GM12878 (cell line): ENCODE results near the gene EEF1B2. TPM values are rescaled to one million over a fixed set of nuclear protein-coding genes. Genes with fewer than 3 reads are reported as not detected.

Source experiments
- ATAC-seq: fragments of 200-7000 bp; cut with Tn5 transposase; 3 replicates; pipeline ENCODE4 v1.9.1; 2020; ENCODE audit warnings: mild to moderate bottlenecking, moderate library complexity
- BruUV-seq: library from RNA; stranded (reverse); fragments of 400-500 nt; replicated peaks from 2 replicates; lab custom pipeline; 2021; lab: Mats Ljungman, UMichigan
- CTCF ChIA-PET: fragments of 300-600 bp; sonication (Branson Sonifier 250); formaldehyde crosslinking; extraction: SDS; loops from one replicate; lab custom pipeline; 2021; ENCODE audit warnings: inconsistent platforms; lab: Yijun Ruan, JAX
- POLR2A ChIA-PET: fragments of 350-600 bp; formaldehyde crosslinking; extraction: SDS; loops from one replicate; lab custom pipeline; 2021; ENCODE audit warnings: inconsistent platforms; lab: Charles Lee
- RAD21 ChIA-PET: fragments of 300-600 bp; sonication (Branson Sonifier 250); formaldehyde crosslinking; loops from one replicate; lab custom pipeline; 2023; ENCODE audit warnings: antibody characterized with exemption; ENCODE audit not compliant: unreplicated experiment; lab: Charles Lee
- SMC1A ChIA-PET: fragments of 300-600 bp; sonication (Branson Sonifier 250); formaldehyde crosslinking; loops from one replicate; lab custom pipeline; 2023; ENCODE audit not compliant: unreplicated experiment, uncharacterized antibody; lab: Charles Lee
- DNase-seq: peaks from one replicate; pipeline ENCODE4 v3.0.0-alpha.2; 2011; ENCODE audit warnings: low read depth, low spot score
- FAIRE-seq: peaks from 3 replicates; lab custom pipeline; 2011; peaks lifted over from hg19 to GRCh38; lab: Jason Lieb, UNC
- H2AFZ ChIP-seq: 2 replicates; pipeline ENCODE4 v1.6.0; 2011; ENCODE audit warnings: low read depth, low read length, control low read depth; ENCODE audit not compliant: control insufficient read depth
- H3K27ac ChIP-seq: 2 replicates; pipeline ENCODE4 v1.5.1; 2011; ENCODE audit warnings: control low read depth; ENCODE audit not compliant: control insufficient read depth, insufficient read depth
- H3K27me3 ChIP-seq, 2 experiments: replicated peaks in 1 of 2; 2 replicates each; pipeline versions ENCODE4 v1.6.0 to v1.6.1; 2011; ENCODE audit warnings: low read length in 1 of 2; ENCODE audit not compliant: control insufficient read depth in 2 of 2, insufficient read depth in 2 of 2
- H3K36me3 ChIP-seq, 2 experiments: 2 replicates each; pipeline ENCODE4 v1.5.1; 2011; ENCODE audit warnings: low read length in 1 of 2; ENCODE audit not compliant: control insufficient read depth in 2 of 2, insufficient read depth in 2 of 2
- H3K4me1 ChIP-seq: 2 replicates; pipeline ENCODE4 v1.6.1; 2011; ENCODE audit warnings: mild to moderate bottlenecking, low read length, moderate library complexity, mixed read lengths; ENCODE audit not compliant: control insufficient read depth, insufficient read depth
- H3K4me2 ChIP-seq: 2 replicates; pipeline ENCODE4 v1.6.0; 2011; ENCODE audit warnings: control low read depth; ENCODE audit not compliant: control insufficient read depth, insufficient read depth
- H3K4me3 ChIP-seq: fragments of 200-600 bp; sonication (generic); 2 replicates; pipeline ENCODE4 v1.5.1; 2016
- H3K79me2 ChIP-seq: 2 replicates; pipeline ENCODE4 v1.6.0; 2011; ENCODE audit warnings: low read length; ENCODE audit not compliant: control insufficient read depth, insufficient read depth
- H3K9ac ChIP-seq: 2 replicates; pipeline ENCODE4 v1.8.0; 2011; ENCODE audit warnings: low read length, control low read depth, mixed read lengths; ENCODE audit not compliant: control insufficient read depth, insufficient read depth
- H3K9me3 ChIP-seq: replicated peaks from 3 replicates; pipeline ENCODE4 v1.5.1; 2011; ENCODE audit warnings: mild to moderate bottlenecking, low read length; ENCODE audit not compliant: control insufficient read depth, insufficient read depth
- H4K20me1 ChIP-seq: 2 replicates; pipeline ENCODE4 v1.6.0; 2011; ENCODE audit not compliant: control insufficient read depth, insufficient read depth
- CHD1 ChIP-seq: IDR thresholded peaks from 2 replicates; pipeline ENCODE4 v1.6.1; 2012; ENCODE audit warnings: low read depth, low read length, improper control_type of control experiment
- ELK1 ChIP-seq: IDR thresholded peaks from 2 replicates; pipeline ENCODE4 v1.6.1; 2012; ENCODE audit warnings: low read depth, low read length, improper control_type of control experiment
- ESRRA ChIP-seq: IDR thresholded peaks from 2 replicates; pipeline ENCODE4 v1.6.1; 2012; ENCODE audit warnings: mild to moderate bottlenecking, low read length, improper control_type of control experiment
- LARP7 ChIP-seq: fragments of 450-650 bp; IDR thresholded peaks from 2 replicates; pipeline ENCODE4 v1.6.1; 2017; ENCODE audit warnings: mild to moderate bottlenecking
- YBX1 ChIP-seq: fragments of 450-650 bp; IDR thresholded peaks from 2 replicates; pipeline ENCODE4 v1.6.1; 2016; ENCODE audit warnings: antibody characterized with exemption
- ZNF592 ChIP-seq: fragments of 450-650 bp; IDR thresholded peaks from 2 replicates; pipeline ENCODE4 v1.6.1; 2017; ENCODE audit warnings: mild to moderate bottlenecking, moderate library complexity
- WGBS: methylation state at CpG from one replicate; pipeline ENCODE4 v1.1.6; 2016; ENCODE audit warnings: low lambda C conversion rate; ENCODE audit not compliant: insufficient replicate concordance, insufficient coverage; ENCODE audit errors: missing lambda C conversion rate; 5-methylcytosine and 5-hydroxymethylcytosine counted together
- in situ Hi-C: fragments of 300-500 bp; cut with MboI; formaldehyde crosslinking; loops from 9 replicates; pipeline ENCODE4 v1.14.3; 2018; ENCODE audit warnings: mixed read lengths
- intact Hi-C: fragments of 100-400 bp; cut with micrococcal nuclease; formaldehyde crosslinking; loops from one replicate; pipeline ENCODE4 v1.14.2; 2022; ENCODE audit not compliant: unreplicated experiment
- polyA plus RNA-seq, 11 experiments: library from polyadenylated mRNA; depleted of rRNA in 4 of 11; unstranded in 6 of 11; stranded (reverse) in 5 of 11; fragments of >200 nt; fragmentation: Nextera tagmentation in 4 of 11; fragmentation: Illumina TruSeq in 1 of 11; extraction: Ambion mirVana in 4 of 11; extraction: Trizol in 1 of 11; gene quantifications; 1 replicate in 1 of 11; 2 replicates in 10 of 11; pipeline versions ENCODE4 v1.2.1 to v1.2.3, GENCODE V29; 2011 to 2016; ENCODE audit warnings: inconsistent platforms in 2 of 11, missing spikeins in 2 of 11, low read depth in 1 of 11
- total RNA-seq, 4 experiments: library from RNA; depleted of rRNA in 3 of 4; stranded (reverse); fragments of >200 nt in 3 of 4; fragmentation: Illumina TruSeq in 1 of 4; extraction: Trizol in 1 of 4; gene quantifications; 2 replicates each; pipeline versions ENCODE4 v1.2.1 to v1.2.3, GENCODE V29; 2013 to 2021

Gene EEF1B2
- total and polyA plus RNA-seq, 10 of the 15 experiments (the other 5 are each of a cell fraction or from before 2014, with no cell fraction given): 719 to 2,110 (median 1,232) TPM

- SMC1A ChIA-PET: no interaction called here
- H3K9me3 ChIP-seq: no peaks in the 10 kb centered on the region
- no peak overlapping the region for H3K4me2 ChIP-seq
- no peak overlapping the region for H3K4me3 ChIP-seq
- no peak overlapping the region for H3K27ac ChIP-seq
- WGBS: 70% methylated on average over 3 of the region's 4 CpGs
- ATAC-seq (no peak), FAIRE-seq (no peak), DNase-seq (no peak)
- no peaks in the 10 kb centered on the region for H3K79me2 ChIP-seq
- no peak overlapping the region for H2AFZ ChIP-seq
- POLR2A ChIA-PET: interaction anchor here (0.7 kb wide), 1 partner anchor 133 kb away, joined by 3 read pairs; no protein-coding TSS in a partner anchor
- RAD21 ChIA-PET: no interaction called here
- H3K4me1 ChIP-seq: no peaks in the 10 kb centered on the region
- in situ Hi-C loops: no loop called here
- CTCF ChIA-PET: no interaction called here
- intact Hi-C loops: no loop called here
- TF ChIP-seq CHD1: no peak
- H3K36me3 ChIP-seq: no peaks in the 10 kb centered on the region
- no peaks in the 10 kb centered on the region for H4K20me1 ChIP-seq
- H3K27me3 ChIP-seq: no peaks in the 10 kb centered on the region
- H3K9ac ChIP-seq: no peak overlapping the region
- BruUV-seq: no TSS peak
Measured at GRCh38 chr2:206173147-206173546, 13.5 kb downstream of the EEF1B2 start.

GRCh38 chr2:206176121-206176520, 16.4 kb downstream of the EEF1B2 start:
- no peak for DNase-seq
- H3K4me2 ChIP-seq: no peak overlapping the region
- intact Hi-C loops (no loop called here), in situ Hi-C loops (no loop called here)
- H3K9ac ChIP-seq: no peak overlapping the region
- WGBS: 42% methylated on average over 2 of the region's 2 CpGs
- no peak overlapping the region for H3K4me3 ChIP-seq
- SMC1A ChIA-PET: no interaction called here
- H3K4me1 ChIP-seq: no peaks in the 10 kb centered on the region
- H3K36me3 ChIP-seq: no peaks in the 10 kb centered on the region
- TF ChIP-seq ESRRA (no peak), LARP7 (no peak), ZNF592 (no peak), YBX1 (no peak), ELK1 (no peak)
- H4K20me1 ChIP-seq: no peaks in the 10 kb centered on the region
- CTCF ChIA-PET: interaction anchor here (0.9 kb wide), 1 partner anchor 15 kb away, joined by 3 read pairs; no protein-coding TSS in a partner anchor
- H2AFZ ChIP-seq: no peak overlapping the region
- POLR2A ChIA-PET: no interaction called here
- no peaks in the 10 kb centered on the region for H3K79me2 ChIP-seq
- FAIRE-seq: no peak
- H3K9me3 ChIP-seq: no peaks in the 10 kb centered on the region
- no peak for ATAC-seq
- RAD21 ChIA-PET: no interaction called here
- no peaks in the 10 kb centered on the region for H3K27me3 ChIP-seq
- no peak overlapping the region for H3K27ac ChIP-seq
- no TSS peak for BruUV-seq
